DMS 273 (cell line): ENCODE measurements around the gene STK11.
A peak's percentile ranks its signal among the peaks of the same experiment; 100 is the strongest.

Source experiments
- DNase-seq: peaks from one replicate; lab custom pipeline; 2025; ENCODE audit not compliant: unreplicated experiment; lab: John Stamatoyannopoulos, UW

The STK11 gene

DNA sequence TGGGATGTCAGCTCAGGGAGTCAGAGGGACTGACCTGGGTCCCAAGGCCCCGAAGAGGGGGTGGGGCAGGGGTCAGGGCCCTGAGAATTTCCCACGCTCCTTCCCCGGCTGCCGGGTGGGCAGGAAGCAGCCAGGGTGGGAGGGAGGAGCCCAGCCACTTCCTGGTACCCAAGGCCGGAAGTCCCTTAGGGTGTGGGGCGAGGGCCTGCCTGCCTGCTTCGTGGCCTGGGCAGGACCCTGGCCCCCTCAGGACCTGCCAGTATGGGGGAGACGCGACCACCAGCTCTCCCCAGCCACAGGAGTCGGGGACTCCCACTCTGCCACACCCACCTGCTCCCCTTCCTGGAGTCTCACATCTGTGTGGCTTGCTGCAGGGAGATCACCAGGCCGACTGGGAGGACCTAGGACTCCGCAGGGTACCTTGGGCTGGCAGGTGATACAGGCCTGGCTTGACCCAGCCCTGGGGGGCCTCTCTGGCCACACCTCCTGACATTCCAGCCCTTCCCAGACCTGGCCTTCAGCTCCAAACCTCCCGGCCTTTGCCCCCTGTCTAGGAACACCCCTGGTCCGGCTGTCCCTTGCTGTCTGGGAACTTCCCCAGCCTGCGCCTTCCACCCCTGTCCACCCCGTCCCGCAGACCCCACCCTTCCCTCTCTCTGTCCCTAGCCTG, 53.8 kb downstream of the STK11 start:
- peak; percentile 56 for DNase-seq

DNA sequence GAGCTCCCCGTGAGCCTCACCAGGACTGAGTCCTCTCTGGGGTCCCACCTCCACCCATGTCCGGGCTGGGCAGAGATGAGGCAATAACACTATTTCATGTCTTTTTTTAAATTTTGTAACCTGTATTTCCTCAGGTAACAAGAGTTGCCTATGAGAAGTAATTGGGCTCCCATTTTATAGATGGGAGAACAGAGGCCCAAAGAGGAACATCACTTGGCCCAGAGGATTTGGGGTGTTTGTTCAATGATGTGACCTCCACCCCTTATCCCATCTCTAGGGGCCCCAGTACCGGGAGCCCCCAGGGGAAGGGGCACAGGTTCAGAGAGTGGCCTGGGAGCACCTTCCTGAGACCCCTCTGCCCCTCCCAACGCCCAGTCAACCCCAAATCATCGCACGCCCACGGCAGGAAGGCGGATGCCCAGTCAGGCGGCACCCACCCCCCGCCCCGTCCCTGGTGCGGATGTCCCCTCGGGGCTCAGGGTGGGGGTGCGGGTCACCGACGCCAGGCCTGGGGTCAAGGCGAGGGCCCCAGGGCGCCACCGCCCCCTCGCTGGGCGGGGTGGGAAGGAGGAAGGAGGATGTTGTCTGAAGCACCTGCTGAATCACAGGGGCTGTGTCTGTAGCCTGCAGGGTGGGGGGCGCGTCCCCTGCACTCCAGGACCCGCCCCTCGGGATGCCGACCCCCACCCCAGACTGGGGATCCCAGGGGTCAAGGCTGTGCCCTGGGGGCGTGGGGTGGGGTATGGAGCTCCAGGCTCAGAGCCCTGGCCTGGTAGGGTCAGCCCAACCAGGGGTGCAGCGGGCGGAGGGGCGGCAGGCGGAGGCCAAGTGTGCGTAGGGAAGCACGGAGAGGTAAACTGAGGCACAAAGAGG, 54.5 kb downstream of the STK11 start:
- no peak for DNase-seq

DNA sequence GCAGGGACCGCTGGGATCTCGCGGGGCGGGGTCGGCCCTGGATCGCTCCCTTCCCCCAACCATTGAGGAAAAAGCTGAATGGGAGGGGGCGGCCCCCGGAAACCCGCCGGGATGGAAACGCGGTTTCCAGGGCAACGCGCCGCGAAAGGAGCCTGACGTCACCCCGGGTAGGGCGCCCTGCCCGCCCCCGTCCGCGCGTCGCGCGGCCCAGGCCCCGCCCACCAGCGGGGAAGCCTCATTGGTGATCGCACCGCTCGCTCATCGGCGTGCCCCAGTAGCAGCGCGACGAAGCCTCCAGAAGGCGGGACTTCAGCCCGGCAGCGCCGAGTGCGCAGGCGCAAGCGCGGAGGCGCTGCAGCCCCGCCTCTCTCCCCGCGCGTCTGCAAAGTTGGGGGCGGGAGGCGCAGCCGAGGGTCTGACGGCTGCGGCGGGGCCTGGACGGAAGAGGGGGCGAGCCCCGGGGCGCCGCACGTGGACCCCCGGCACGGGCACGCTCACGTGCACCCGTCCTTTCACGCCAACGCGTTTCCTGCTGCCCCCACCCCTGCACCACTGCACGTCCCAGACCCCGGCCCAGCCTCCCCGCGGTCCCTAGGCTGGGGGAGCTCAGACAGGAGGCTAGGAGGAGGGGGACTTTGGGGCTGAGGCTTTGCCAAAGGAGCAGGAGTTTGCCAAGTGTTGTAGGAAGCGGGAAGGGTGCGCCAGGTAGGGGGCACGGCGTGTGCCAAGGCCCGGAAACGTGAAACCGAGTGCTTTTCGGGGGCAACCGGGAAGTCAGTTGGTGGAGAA, 55.4 kb downstream of the STK11 start:
- DNase-seq: peak; percentile 99

DNA sequence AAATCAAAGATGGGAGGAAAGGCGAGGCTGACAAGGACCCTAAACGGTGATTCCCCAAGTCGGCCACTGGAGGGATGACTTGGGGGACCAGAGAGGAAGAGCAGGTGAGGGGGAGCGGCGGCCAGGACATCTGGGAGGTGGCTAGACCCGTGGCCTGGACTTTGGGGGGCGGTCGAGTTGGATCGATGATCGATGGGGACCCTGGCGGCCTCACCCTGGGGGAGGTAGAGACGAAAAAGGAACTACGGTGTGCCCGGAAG, 55.9 kb downstream of the STK11 start:
- DNase-seq: no peak

DNA sequence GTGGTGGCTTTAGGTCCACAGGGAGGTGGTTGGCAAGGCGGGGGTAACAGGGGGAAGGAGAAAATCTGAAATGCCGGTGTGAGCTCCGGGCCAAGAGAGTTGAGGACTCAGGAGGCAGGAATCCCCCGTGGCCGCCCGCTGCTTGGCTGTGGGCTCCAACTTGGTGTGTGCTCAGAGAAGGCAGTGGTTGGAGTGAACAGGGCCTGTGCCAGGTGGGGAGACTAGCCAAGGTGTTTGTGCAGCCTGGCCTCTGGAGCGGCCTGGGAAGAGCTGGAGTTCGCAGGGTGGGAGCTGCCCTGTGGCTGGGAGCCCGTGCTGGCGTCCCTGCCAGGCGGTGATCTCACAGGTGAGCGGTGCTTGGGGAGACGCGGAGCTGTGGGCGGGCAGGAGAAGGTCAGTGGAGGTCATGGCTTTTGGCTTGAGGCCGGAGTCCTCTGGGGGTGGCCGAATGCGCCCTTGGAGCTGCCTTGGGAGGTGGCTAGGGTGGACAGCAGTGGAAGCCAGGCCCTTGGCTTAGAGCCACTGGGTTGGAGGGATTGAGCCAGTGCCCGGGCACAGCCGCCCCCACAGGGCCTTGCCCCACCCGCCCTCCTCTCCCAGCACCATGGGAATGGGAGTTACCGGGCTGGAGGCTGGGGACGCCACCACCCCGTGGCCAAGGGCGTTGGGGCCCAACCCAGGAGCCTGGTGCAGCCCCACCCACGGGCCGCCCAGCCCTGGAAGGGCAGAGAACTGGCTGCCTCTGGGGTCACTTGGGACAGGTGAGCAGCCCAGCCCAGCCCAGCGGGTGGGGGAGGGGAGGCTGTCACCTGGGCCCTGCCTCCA, 56.4 kb downstream of the STK11 start:
- DNase-seq: peak; percentile 71

DNA sequence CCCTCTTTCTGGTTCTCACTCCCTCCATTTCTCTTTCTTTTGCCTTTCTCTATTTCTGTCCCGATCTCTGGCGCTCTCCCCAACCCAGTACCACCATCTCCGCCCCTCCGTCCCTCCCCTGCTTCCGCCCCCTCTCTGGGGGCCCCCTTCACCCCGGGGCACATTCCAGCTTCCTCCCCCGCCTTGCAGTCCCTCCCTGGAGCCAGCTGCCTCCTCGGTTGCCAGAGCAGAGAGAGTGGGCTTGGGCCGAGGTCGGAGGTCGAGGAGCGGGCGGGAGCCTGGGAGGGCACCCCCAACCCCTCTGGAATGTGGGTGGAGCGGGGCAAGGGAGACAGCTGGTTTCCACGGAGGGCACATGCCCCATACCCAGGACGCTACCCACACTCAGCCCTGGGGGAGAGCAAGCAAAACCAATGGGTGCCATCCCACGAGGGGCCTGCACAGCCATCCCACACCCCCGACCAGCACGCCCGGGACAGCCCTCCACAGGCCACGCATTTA, 57.1 kb downstream of the STK11 start:
- DNase-seq: no peak

DNA sequence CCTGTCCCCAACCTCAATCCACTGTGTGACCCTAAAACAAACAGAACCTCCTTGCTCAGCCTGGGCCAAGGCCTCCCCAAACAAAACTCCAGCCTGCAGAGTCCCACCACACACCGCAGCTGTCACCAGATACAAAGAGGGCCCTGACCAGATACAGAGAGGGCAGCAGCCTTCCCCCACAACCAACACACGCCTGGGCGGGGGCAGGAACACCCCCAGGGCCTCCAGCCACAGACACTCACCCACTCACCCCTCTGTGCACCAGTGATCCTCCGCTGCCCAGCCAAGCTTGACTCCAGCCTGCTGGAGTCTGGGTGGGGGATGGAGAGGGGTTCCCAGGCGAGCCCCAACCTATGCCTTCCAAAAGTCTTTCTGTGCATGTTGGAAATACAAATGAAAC, 57.6 kb downstream of the STK11 start:
- no peak for DNase-seq

DNA sequence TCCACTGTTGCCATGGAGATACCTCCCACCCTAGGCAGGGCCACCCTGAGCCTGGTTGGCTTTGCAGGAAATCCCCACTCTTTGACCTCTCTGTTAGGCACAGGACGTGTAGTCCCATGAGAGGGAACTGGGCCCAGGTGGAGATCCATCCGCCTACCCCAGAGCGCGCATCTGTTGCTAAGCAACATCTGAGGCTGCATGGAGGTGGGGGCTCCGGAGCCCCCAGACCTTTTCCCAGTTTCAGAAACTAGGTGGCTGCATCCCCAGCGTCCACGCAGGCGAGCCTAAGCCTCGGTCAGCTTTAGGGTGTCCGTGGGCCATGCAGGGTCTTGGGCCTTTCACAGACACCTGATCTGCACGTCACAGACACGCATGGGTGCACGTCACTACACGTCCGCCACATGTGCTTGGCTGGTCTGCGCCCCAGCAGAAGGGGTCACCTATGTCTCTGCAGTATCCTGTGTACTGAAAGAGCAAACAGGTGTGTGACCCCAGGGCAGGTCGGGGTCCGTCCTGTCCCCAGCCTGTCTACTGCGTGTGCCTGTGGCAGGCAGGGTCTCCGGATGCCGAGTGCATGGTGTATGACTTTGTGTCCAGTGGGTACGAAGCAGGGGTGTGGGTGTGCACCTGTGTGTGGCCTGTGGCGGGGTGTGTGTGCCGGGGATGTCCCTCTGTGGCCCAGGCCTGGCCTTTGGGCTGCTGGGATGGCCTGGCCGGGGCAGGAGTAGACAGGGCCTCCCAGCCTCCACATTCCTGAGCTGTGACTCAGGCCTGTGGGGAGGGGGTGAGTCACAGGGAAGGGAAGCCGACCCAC, 59.4 kb downstream of the STK11 start:
- DNase-seq: peak; percentile 60

DNA sequence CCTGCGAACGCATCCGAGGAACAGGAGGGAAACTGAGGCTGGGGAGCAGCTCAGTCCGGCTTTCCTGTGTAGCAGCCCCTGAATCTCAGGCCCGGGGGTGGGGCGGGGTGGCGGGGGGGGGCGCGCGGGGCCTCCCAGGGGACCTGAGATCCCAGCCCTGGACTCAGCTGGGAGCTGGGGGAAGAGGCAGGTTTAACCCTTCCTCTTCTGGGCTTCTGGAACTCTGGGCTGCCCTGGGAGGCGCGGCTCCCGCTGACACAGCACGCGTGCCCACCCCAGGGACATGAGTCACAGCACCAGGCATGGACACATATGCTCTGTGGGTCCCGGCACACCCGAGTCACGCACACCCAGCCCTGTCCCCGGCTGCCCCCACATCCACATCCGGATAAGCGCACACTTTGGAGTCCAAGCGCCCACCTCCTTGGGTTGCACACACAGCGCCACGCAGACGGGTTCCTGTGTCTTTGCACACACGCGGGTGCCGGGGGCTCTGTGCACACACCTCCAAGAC, 60.1 kb downstream of the STK11 start:
- peak; percentile 64 for DNase-seq

DNA sequence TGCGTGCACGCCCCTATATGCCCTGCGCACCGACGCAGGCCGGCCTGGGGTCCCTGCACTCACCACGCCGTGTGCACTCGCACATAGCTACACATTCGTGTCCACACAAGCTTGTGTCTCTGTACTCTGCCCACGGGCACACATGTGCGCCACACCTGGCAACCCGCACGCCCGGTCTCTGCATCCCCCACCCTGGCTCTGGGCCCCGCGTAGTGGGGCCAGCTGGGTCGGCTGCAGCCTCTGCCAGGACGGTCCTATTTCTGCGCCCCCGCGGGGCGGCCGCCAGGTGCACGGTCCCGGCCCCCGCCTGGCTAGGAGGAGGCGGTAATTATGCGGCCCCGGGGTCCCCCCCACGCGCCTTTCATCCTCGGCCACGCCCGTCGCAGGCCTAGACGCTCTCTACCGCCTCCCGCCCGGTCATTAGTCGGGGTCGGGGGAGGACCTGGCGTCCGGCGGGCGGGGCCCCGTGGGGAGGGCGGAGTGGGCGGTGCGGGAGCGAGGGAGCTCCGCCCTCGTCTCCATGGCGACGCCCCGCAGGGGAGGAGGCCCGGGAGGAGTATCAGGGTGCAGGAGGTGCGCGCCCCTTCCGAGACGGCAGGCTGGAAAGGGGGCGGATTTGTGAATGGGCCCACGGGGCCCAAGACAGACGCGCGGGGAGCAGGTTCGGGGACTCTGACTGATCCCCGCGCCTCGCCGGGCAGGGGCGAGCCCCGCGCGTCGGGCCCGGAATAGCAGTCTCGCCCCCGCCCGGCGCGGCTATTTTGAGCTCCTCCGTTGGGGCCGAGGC, 60.7 kb downstream of the STK11 start:
- DNase-seq: peak; percentile 93

DNA sequence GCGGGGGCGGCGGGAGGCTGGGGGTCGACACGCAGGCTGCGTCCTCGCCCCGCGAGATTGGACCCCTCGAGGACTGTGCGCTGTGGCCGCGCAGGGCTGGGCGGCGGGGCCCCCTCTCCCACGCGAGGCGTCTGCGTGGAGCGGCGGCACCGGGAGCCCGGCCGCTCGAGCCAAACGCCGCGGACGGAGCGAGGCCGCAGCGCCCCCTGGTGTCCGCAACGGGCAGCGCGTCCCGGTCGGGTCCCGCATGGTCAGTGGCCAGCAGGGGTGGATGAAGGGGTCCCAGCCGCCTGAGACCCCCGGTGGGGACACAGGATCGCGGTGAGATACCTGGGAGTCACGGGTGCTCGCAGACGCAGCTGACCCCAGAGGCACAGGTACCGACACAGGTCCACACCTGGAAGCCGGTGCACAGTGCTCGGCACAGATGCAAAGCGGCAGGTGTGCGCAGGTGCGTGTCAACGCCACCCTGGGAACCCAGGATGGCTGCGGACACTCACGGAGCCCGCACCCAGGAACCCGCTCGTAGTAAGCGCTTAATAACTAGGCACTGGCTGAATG, 61.4 kb downstream of the STK11 start:
- peak; percentile 82 for DNase-seq

DNA sequence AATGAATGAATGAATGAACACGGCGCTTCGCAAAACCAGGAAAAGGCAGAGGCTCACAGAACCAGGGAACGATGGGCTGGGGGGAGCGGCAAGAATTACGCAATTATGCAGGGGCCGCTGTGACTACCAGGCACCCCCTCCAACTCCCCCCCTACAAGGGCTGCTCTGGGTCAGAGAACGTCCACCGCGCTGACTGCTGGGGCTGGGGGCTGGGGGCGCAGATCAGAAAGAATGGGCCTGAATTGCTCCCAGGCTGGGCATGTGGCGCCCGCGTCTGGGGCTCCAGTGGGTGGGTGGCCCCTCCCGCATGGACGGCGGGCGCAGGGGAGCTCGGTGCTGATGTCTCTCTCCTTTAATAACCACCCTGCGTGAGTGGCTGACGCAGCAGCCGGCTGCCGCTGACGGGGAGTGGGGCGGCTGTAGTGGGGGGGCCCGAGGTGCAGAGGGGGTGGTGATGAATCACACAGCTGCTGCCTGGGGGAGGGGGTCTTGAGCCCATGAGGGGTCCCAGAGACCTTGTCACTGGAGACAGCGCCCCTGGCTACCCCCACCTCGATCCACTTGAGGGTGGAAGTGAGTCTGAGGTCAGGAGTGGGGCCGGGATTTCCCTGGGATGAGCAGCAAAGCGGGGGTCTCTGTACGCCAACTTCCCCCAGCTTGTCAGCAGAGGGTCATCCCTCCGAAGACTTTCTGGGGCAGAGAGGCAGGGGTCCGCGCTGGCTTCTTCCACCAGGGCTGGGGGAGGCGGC, 62.1 kb downstream of the STK11 start:
- DNase-seq: peak; percentile 59

DNA sequence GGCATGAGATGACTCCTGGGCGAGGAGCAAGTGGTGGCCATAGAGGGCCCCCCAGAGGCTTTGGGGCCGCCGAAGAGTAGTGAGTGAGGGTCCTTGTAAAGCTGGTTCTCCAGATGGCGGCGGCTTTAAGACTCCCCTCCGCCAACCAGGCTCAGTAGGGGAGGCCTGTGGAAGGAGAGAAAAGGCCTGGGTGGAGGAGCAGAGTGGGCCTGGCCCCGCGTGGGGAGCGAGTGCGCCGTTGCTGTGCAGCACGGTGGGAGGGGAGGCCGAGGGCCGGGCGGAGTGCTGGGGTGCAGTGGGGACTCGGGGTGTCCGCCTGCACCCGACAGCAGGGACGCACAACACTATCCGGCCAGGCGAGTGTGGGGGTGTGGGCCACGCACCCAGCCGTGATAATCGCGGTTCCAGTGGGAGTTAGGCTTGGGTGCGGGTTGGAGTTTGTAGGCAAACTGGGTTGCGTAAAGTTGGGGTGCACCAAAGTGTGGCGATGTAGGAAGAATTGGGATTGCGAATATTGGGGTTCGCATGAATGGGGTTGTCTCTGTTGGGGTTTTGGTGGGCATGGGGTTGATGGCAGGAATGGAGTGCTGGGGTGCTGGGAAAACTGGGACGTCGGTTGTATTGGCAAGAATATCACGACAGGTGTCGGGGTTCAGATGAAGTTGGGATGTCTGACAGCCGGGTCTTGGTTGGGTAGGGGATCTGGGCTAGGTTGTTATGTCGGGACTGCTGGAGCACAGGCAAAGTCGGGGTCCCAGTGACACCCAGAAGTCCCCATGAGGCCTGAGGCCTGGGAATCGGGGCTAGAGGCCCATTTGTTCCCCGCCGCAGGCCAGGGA, 62.9 kb downstream of the STK11 start:
- DNase-seq: no peak

DNA sequence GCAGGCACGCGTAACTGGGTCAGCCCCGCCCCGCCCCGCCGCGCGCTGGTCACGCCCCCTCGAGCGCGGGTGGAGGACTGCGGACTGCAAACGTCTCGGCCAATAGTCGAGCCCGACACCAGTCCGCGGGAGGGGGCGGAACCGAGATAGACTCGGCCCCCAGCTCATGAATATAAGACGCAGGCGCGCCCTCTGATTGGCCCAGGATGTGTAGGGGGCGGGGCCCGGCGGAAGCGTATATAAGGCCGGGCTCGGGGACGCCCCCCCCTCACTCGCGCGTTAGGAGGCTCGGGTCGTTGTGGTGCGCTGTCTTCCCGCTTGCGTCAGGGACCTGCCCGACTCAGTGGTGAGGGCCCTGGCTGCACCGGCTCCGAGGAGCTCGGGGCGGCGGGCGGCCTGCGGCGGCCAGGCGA, 63.5 kb downstream of the STK11 start, which contains the start of gene CIRBP:
Gene CIRBP (plus strand): TSS at position 268 of the 413 bp plus-strand sequence. CDS start 1,602 bp downstream, outside the sequence.
- peak; percentile 99 for DNase-seq

DNA sequence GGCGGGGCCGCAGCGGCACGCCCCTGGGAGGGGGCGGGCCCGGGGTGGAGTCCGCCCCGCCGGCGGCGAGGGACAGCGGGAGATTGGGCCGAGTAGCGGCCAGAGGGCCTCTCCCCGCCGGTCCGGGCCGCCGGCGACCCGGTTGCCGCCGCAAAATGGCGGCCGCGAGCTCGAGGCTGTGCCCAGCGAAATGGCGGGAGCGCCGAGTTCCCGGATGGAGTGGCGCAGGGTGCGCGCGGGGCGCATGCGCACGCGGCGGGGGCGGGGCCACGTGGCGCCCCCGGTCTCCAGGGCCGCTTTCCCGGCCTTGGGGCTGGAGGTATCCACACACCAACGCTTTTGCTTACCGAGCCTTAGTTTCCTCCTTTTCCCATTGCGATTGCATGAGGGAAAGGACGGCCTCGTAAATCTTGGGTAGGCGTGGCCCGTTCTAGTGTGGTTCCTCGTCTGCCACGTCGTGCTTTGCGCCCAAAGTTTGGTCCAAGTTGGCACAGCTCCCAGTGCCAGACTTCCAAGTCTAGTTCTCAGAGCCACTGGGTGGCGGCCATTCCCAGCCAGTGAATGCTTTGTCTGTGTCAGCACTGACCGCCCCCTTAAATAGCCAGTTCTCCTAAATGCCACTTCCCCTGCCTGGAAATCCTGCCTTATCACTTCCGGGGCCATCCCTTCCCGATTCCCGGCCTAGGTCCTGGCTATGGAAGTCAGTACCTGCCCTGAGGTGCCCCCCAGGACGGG, 64.1 kb downstream of the STK11 start:
- DNase-seq: peak; percentile 95

DNA sequence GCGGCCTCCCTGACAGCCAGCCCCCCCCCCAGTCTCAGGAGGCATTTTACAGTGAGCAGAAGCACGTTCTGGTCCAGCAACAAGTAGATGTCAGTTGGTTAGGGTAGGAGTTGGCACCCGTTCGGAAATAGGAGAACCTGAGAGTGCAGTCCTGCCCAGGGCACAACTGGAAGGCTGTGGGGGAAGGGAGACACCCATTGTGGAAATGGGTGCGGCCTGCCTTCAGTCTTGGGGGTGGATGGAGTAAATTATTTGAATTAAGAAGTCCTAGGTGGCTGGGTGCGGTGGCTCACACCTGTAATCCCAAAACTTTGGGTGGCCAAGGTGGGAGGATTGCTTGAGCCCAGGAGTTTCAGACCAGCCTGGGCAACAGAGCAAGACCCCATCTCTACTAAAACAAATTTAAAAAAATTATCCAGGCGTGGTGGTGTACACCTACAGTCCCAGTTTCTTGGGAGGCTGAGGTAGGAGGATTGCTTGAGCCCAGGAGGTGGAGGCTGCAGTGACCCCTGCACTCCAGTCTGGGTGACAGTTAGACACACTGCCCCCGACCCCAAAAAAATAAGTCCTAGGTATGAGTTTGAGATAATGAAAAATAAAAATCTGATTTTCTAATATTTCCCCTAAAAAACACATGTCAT, 64.8 kb downstream of the STK11 start:
- DNase-seq: peak; percentile 68
